ENCODE data around the gene LPAR6. TPM values are rescaled to one million over a fixed set of nuclear protein-coding genes. Genes with fewer than 3 reads are reported as not detected.

Gene LPAR6
- polyA plus RNA-seq, 1 of the 3 experiments (the other 2 are of a cell fraction): 0.03 TPM

- WGBS (ENCODE audit: low lambda C conversion rate): 85% methylated on average over 13 of the region's 13 CpGs
- CTCF ChIA-PET: no interaction called here
These were observed 927 bp downstream of the LPAR6 start for GRCh38 chr13:48411841-48412531.

GRCh38 chr13:48411147-48411794, 1.6 kb downstream of the LPAR6 start:
- no peak overlapping the region for H3K4me2 ChIP-seq
- no peak overlapping the region for H2AFZ ChIP-seq (ENCODE audit: low read depth)
- no peaks in the 10 kb centered on the region for H3K27me3 ChIP-seq (ENCODE audit: insufficient read depth)
- no peak overlapping the region for H3K4me3 ChIP-seq (ENCODE audit: low read depth in 2 of 2, low read length in 1 of 2)
- H3K9ac ChIP-seq: no peak overlapping the region
- no peaks in the 10 kb centered on the region for H3K9me2 ChIP-seq
- DNase-seq: no peak
- no peak overlapping the region for H3K27ac ChIP-seq (ENCODE audit: low read depth in 2 of 2, low read length in 1 of 2)
- peaks cover 8% of the 10 kb centered on the region for H3F3A ChIP-seq (replicated peaks; ENCODE audit: insufficient read depth)
- TF ChIP-seq USF1 (IDR thresholded peaks at IDR 0.05; ENCODE audit: borderline replicate concordance, low read depth) (no peak), FOXM1 (IDR thresholded peaks at IDR 0.05; ENCODE audit: low read depth) (no peak), CTCF (IDR thresholded peaks at IDR 0.05) (no peak), SMC3 (IDR thresholded peaks at IDR 0.05; ENCODE audit: low read depth, low read length) (no peak), YY1 (IDR thresholded peaks at IDR 0.05; ENCODE audit: low read depth) (no peak), RFX5 (IDR thresholded peaks at IDR 0.05; ENCODE audit: low read length) (no peak), CHD2 (IDR thresholded peaks at IDR 0.05; ENCODE audit: low read length, partially characterized antibody) (no peak), PBX3 (IDR thresholded peaks at IDR 0.05) (no peak), MAX (IDR thresholded peaks at IDR 0.05; ENCODE audit: low read depth) (no peak), MEF2A (IDR thresholded peaks at IDR 0.05; ENCODE audit: borderline replicate concordance, low read depth) (no peak), SIN3A (IDR thresholded peaks at IDR 0.05; ENCODE audit: borderline replicate concordance, low read depth, low read length) (no peak)
- no peaks in the 10 kb centered on the region; a peak in 2 of 4 replicates for H3K4me1 ChIP-seq (ENCODE audit: control insufficient read depth in 1 of 2, insufficient read depth in 2 of 2, low read depth in 1 of 2, low read length in 1 of 2)
- CTCF ChIA-PET: no interaction called here
- 84% methylated on average over 1 of the region's 1 CpG for WGBS (ENCODE audit: low lambda C conversion rate)
- H3K36me3 ChIP-seq (replicated peaks in 1 of 2; ENCODE audit: control insufficient read depth in 1 of 2, insufficient read depth in 2 of 2, low read length in 1 of 2): peaks cover 3 to 41% of the 10 kb centered on the region in 2 experiments
- H4K20me1 ChIP-seq (ENCODE audit: insufficient read depth): no peaks in the 10 kb centered on the region
- no peaks in the 10 kb centered on the region; the same call in 1 of the 2 replicates for H3K9me3 ChIP-seq
- POLR2A ChIA-PET: no interaction called here
- H3K79me2 ChIP-seq (ENCODE audit: insufficient read depth): no peaks in the 10 kb centered on the region

More at GRCh38 chr13:48411841-48412531, 927 bp downstream of the LPAR6 start:
- Histone ChIP-seq H3K9ac (no peak overlapping the region), H3K4me3 (ENCODE audit: low read depth in 2 of 2, low read length in 1 of 2) (no peak overlapping the region), H3K27me3 (ENCODE audit: insufficient read depth) (no peaks in the 10 kb centered on the region), H3K9me3 (no peaks in the 10 kb centered on the region; the same call in 1 of the 2 replicates), H3K9me2 (no peaks in the 10 kb centered on the region), H3K4me2 (no peak overlapping the region), H3K79me2 (ENCODE audit: insufficient read depth) (no peaks in the 10 kb centered on the region), H3F3A (replicated peaks; ENCODE audit: insufficient read depth) (peaks cover 7% of the 10 kb centered on the region), H2AFZ (ENCODE audit: low read depth) (no peak overlapping the region), H4K20me1 (ENCODE audit: insufficient read depth) (no peaks in the 10 kb centered on the region), H3K27ac (ENCODE audit: low read depth in 2 of 2, low read length in 1 of 2) (no peak overlapping the region), H3K4me1 (ENCODE audit: control insufficient read depth in 1 of 2, insufficient read depth in 2 of 2, low read depth in 1 of 2, low read length in 1 of 2) (no peaks in the 10 kb centered on the region; a peak in 2 of 4 replicates), H3K36me3 (replicated peaks in 1 of 2; ENCODE audit: control insufficient read depth in 1 of 2, insufficient read depth in 2 of 2, low read length in 1 of 2) (peaks cover 0 to 38% of the 10 kb centered on the region in 2 experiments)
- POLR2A ChIA-PET: no interaction called here
- DNase-seq: no peak
- no peak for TF ChIP-seq ELF1 (IDR thresholded peaks at IDR 0.05)
- TF ChIP-seq NFIC (IDR thresholded peaks at IDR 0.05; ENCODE audit: borderline replicate concordance): no peak
- no peak for TF ChIP-seq REST (IDR thresholded peaks at IDR 0.05; ENCODE audit: low read depth, low read length)
- no peak for TF ChIP-seq TAF1 (IDR thresholded peaks at IDR 0.05; ENCODE audit: borderline replicate concordance, low read depth, low read length)
- no peak for TF ChIP-seq NRF1 (IDR thresholded peaks at IDR 0.05; ENCODE audit: low read depth, low read length)

All from SK-N-SH (cell line).